OCI-M2 (cell line): Measurements from ENCODE around the gene ARL15.
"Not testable (repeated sequence)": the region's sequence is repeated elsewhere in the genome, so short reads cannot be mapped to it uniquely, and the experiment has no call there.

ENCODE experiments used
- DNase-seq: peaks from one replicate; lab custom pipeline; 2025; ENCODE audit not compliant: unreplicated experiment; lab: John Stamatoyannopoulos, UW

Gene ARL15

GRCh38 chr5:54310433-54311175 lies at the start of gene ARL15:
Gene ARL15 (minus strand): TSS chr5:54310573.
- DNase-seq: peak; percentile 60

- no peak for DNase-seq
Observed at GRCh38 chr5:54360089-54360488, 49.7 kb upstream of the ARL15 start.

GRCh38 chr5:54357408-54358058 lies 47.2 kb upstream of the ARL15 start:
- DNase-seq: no peak

- not testable (repeated sequence) for DNase-seq
Observed at GRCh38 chr5:54353933-54354564, 43.7 kb upstream of the ARL15 start.

- not testable (repeated sequence) for DNase-seq
Observed at GRCh38 chr5:54352580-54352979, 42.2 kb upstream of the ARL15 start.

GRCh38 chr5:54347221-54347865 lies 37.0 kb upstream of the ARL15 start:
- no peak for DNase-seq

GRCh38 chr5:54344653-54345052 lies 34.3 kb upstream of the ARL15 start:
- no peak for DNase-seq

GRCh38 chr5:54341971-54342370 lies 31.6 kb upstream of the ARL15 start:
- DNase-seq: no peak

- DNase-seq: no peak
Observed at GRCh38 chr5:54337523-54337922, 27.1 kb upstream of the ARL15 start.

- no peak for DNase-seq
Observed at GRCh38 chr5:54332720-54333119, 22.3 kb upstream of the ARL15 start.

GRCh38 chr5:54329731-54330709 lies 19.6 kb upstream of the ARL15 start:
- no peak for DNase-seq

GRCh38 chr5:54326662-54327270 lies 16.4 kb upstream of the ARL15 start:
- no peak for DNase-seq

- peak; percentile 76 for DNase-seq
Observed at GRCh38 chr5:54325610-54326311, 15.4 kb upstream of the ARL15 start.

- DNase-seq: no peak
Observed at GRCh38 chr5:54325272-54325609, 14.9 kb upstream of the ARL15 start.

GRCh38 chr5:54324651-54325271 lies 14.4 kb upstream of the ARL15 start:
- no peak for DNase-seq

- no peak for DNase-seq
Observed at GRCh38 chr5:54323495-54323894, 13.1 kb upstream of the ARL15 start.

- no peak for DNase-seq
Observed at GRCh38 chr5:54320256-54320655, 9.9 kb upstream of the ARL15 start.

GRCh38 chr5:54317511-54318260 lies 7.3 kb upstream of the ARL15 start:
- DNase-seq: no peak
